ENCODE results near the gene DPYD. TPM values are rescaled to one million over a fixed set of nuclear protein-coding genes. Genes with fewer than 3 reads are reported as not detected.

The DPYD gene
- total and polyA plus RNA-seq, 10 of the 15 experiments (the other 5 are each of a cell fraction or from before 2014, with no cell fraction given) = 5.7 to 23.8 (median 10.2) TPM

DNA sequence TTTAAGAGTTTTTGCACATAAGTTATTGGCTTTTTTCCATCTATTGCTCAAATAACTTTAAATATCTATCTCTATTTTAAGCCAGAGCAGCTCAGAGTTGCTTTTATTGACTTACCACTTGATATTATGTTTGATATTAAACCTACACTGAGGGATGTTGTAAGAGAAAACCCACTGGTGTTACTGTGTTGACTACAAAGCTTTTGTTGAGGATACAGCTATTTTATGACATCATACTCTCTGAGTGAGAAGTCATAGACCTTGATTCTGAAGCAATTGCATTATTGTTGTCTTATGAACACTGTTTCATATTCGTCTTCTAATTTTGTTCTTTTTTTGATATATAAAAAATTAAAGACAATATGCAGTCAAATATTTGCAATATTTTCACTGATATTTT is 638.9 kb downstream of the DPYD start (continued):
- no peak for TF ChIP-seq RUNX3 (IDR thresholded peaks at IDR 0.05; ENCODE audit: low read length)
- no peak for TF ChIP-seq RBBP5 (conservative IDR thresholded peaks at IDR 0.05)
- TF ChIP-seq, protein P1, sequence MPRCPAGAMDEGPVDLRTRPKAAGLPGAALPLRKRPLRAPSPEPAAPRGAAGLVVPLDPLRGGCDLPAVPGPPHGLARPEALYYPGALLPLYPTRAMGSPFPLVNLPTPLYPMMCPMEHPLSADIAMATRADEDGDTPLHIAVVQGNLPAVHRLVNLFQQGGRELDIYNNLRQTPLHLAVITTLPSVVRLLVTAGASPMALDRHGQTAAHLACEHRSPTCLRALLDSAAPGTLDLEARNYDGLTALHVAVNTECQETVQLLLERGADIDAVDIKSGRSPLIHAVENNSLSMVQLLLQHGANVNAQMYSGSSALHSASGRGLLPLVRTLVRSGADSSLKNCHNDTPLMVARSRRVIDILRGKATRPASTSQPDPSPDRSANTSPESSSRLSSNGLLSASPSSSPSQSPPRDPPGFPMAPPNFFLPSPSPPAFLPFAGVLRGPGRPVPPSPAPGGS (IDR thresholded peaks at IDR 0.05; ENCODE audit: borderline replicate concordance, insufficient read depth, low read depth, low read length, poor library complexity, severe bottlenecking) = no peak
- no peak for TF ChIP-seq POLR2AphosphoS2 (IDR thresholded peaks at IDR 0.05; ENCODE audit: low read depth, low read length)

DNA sequence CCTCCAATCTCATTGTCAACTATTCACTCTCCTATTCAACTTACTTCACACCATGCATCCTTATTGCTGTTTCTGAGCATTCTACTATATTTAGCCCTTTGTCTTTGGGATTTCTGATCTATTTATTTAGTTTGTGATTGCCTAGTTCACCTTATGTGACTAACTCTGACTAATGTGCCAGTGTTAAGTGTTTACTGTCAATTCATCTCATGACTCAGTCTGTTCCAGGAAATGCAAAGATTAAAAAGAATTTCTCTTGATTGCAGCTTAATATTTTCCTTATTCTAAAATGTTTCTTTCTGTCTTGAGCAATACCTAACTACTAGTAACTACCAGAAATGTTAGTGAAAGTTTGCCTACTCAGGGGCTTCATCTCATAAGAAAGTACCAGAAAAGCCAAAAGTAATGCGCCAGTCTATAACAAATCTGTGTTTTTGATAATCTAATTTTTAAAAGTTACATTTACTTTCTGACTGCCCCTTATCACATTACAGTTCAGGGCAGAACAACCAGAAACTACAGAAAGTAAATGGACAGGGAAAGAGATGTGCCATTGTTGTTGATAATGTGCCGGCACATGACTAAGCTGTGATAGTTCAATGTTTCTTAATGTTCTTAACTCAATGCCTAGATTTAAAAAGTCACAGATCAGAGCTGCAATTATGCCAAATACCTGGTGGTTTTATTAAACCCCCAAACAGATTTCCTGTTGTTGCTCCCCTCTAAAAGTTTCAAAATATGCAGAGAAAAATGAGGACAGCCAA is 642.8 kb downstream of the DPYD start:
- Histone ChIP-seq H3K9me3 (replicated peaks; ENCODE audit: control insufficient read depth, insufficient read depth, low read length) (no peaks in the 10 kb centered on the region), H2AFZ (ENCODE audit: control insufficient read depth, low read depth, low read length) (no peak overlapping the region), H3K4me3 (no peak overlapping the region), H3K27me3 (replicated peaks in 1 of 2; ENCODE audit: control insufficient read depth in 2 of 2, insufficient read depth in 2 of 2, low read length in 1 of 2) (no peaks in the 10 kb centered on the region), H3K9ac (ENCODE audit: control insufficient read depth, insufficient read depth, low read length) (no peak overlapping the region), H3K79me2 (ENCODE audit: control insufficient read depth, insufficient read depth, low read length) (no peaks in the 10 kb centered on the region), H3K4me1 (ENCODE audit: control insufficient read depth, insufficient read depth, low read length) (no peaks in the 10 kb centered on the region), H3K4me2 (ENCODE audit: control insufficient read depth, insufficient read depth) (no peak overlapping the region), H3K36me3 (ENCODE audit: control insufficient read depth in 2 of 2, insufficient read depth in 2 of 2, low read length in 1 of 2) (no peaks in the 10 kb centered on the region), H3K27ac (ENCODE audit: control insufficient read depth, insufficient read depth) (no peak overlapping the region), H4K20me1 (ENCODE audit: control insufficient read depth, insufficient read depth) (no peaks in the 10 kb centered on the region)
- no TSS peak for BruUV-seq (replicated peaks)
- ChIA-PET POLR2A (interaction anchor here (0.5 kb wide), 1 partner anchor 17 kb away, joined by 8 read pairs; no protein-coding TSS in a partner anchor), RAD21 (ENCODE audit: unreplicated experiment) (no interaction called here), SMC1A (ENCODE audit: uncharacterized antibody, unreplicated experiment) (interaction anchor here (1.1 kb wide), 1 partner anchor 24 kb away, joined by 5 read pairs; no protein-coding TSS in a partner anchor), CTCF (interaction anchor here (1.4 kb wide), 1 partner anchor 13 kb away, joined by 3 read pairs; no protein-coding TSS in a partner anchor)
- in situ Hi-C loops (cut with MboI) = no loop called here
- ATAC-seq (no peak), FAIRE-seq (no peak), DNase-seq (ENCODE audit: low read depth, low spot score) (no peak)
- intact Hi-C loops (cut with micrococcal nuclease; ENCODE audit: unreplicated experiment) = no loop called here
- WGBS (ENCODE audit: insufficient coverage, insufficient replicate concordance, low lambda C conversion rate, missing lambda C conversion rate) = 98% methylated on average over 2 of the region's 2 CpGs
- TF ChIP-seq FOXM1 (IDR thresholded peaks at IDR 0.05; ENCODE audit: low read depth, low read length) = no peak
- no peak for TF ChIP-seq ZNF622 (IDR thresholded peaks at IDR 0.05)
- TF ChIP-seq RAD21 (IDR thresholded peaks at IDR 0.05; ENCODE audit: insufficient read depth, low read depth, low read length) = no peak
- TF ChIP-seq CBX3 (IDR thresholded peaks at IDR 0.05; ENCODE audit: borderline replicate concordance, low read depth) = no peak
- TF ChIP-seq SRF (IDR thresholded peaks at IDR 0.05; ENCODE audit: low read depth in 2 of 2, low read length in 2 of 2) = no peak
- TF ChIP-seq, protein P2, sequence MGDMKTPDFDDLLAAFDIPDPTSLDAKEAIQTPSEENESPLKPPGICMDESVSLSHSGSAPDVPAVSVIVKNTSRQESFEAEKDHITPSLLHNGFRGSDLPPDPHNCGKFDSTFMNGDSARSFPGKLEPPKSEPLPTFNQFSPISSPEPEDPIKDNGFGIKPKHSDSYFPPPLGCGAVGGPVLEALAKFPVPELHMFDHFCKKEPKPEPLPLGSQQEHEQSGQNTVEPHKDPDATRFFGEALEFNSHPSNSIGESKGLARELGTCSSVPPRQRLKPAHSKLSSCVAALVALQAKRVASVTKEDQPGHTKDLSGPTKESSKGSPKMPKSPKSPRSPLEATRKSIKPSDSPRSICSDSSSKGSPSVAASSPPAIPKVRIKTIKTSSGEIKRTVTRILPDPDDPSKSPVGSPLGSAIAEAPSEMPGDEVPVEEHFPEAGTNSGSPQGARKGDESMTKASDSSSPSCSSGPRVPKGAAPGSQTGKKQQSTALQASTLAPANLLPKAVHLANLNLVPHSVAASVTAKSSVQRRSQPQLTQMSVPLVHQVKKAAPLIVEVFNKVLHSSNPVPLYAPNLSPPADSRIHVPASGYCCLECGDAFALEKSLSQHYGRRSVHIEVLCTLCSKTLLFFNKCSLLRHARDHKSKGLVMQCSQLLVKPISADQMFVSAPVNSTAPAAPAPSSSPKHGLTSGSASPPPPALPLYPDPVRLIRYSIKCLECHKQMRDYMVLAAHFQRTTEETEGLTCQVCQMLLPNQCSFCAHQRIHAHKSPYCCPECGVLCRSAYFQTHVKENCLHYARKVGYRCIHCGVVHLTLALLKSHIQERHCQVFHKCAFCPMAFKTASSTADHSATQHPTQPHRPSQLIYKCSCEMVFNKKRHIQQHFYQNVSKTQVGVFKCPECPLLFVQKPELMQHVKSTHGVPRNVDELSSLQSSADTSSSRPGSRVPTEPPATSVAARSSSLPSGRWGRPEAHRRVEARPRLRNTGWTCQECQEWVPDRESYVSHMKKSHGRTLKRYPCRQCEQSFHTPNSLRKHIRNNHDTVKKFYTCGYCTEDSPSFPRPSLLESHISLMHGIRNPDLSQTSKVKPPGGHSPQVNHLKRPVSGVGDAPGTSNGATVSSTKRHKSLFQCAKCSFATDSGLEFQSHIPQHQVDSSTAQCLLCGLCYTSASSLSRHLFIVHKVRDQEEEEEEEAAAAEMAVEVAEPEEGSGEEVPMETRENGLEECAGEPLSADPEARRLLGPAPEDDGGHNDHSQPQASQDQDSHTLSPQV (IDR thresholded peaks at IDR 0.05) = no peak
- no peak for TF ChIP-seq NFYB (IDR thresholded peaks at IDR 0.05; ENCODE audit: insufficient read depth, low read depth, low read length)
- TF ChIP-seq FOXK2 (IDR thresholded peaks at IDR 0.05) = no peak
- TF ChIP-seq, protein P3, sequence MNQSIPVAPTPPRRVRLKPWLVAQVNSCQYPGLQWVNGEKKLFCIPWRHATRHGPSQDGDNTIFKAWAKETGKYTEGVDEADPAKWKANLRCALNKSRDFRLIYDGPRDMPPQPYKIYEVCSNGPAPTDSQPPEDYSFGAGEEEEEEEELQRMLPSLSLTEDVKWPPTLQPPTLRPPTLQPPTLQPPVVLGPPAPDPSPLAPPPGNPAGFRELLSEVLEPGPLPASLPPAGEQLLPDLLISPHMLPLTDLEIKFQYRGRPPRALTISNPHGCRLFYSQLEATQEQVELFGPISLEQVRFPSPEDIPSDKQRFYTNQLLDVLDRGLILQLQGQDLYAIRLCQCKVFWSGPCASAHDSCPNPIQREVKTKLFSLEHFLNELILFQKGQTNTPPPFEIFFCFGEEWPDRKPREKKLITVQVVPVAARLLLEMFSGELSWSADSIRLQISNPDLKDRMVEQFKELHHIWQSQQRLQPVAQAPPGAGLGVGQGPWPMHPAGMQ (IDR thresholded peaks at IDR 0.05; ENCODE audit: borderline replicate concordance) = no peak
- TF ChIP-seq RAD51 (IDR thresholded peaks at IDR 0.05) = no peak

Data from GM12878 (cell line).